ENCODE results near the gene FAAP20. TPM values are rescaled to one million over a fixed set of nuclear protein-coding genes. Genes with fewer than 3 reads are reported as not detected.
A peak's percentile ranks its signal among the peaks of the same experiment; 100 is the strongest.

The FAAP20 gene
- total and polyA plus RNA-seq, 5 experiments from 2014 or later: 39.4 to 76.6 (median 70.1) TPM

GRCh38 chr1:2229037-2229864 lies 34.7 kb upstream of the FAAP20 start:
- DNase-seq: peak in 7 of 10 donors; percentile 37 to 63 (median 54)
- Mint-ChIP-seq H3K27me3 (no peaks in the 10 kb centered on the region), H3K9me3 (no peaks in the 10 kb centered on the region), H3K4me3 (peak overlapping the region; percentile 95 to 100 (median 96)), H3K27ac (peak overlapping the region; percentile 98 to 99 (median 98)), H3K36me3 (peaks cover 0 to 8% (median 0%) of the 10 kb centered on the region in 3 donors), H3K4me1 (peaks cover 25 to 52% (median 42%) of the 10 kb centered on the region in 4 donors)
- POLR2A ChIA-PET: interaction anchor here (0.8 to 20.9 kb wide), 12 partner anchors 9 to 162 kb away, joined by 3 to 388 read pairs (median 8); partner anchors contain the start of genes FAAP20, MORN1 and RER1
- no peak for ATAC-seq

DNA sequence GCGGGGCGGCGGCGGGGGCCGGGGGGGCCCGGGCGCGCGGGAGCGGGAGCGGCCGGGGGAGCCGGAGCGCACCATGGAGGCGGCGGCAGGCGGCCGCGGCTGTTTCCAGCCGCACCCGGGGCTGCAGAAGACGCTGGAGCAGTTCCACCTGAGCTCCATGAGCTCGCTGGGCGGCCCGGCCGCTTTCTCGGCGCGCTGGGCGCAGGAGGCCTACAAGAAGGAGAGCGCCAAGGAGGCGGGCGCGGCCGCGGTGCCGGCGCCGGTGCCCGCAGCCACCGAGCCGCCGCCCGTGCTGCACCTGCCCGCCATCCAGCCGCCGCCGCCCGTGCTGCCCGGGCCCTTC lies 34.1 kb upstream of the FAAP20 start:
- H3K27me3 Mint-ChIP-seq: no peaks in the 10 kb centered on the region
- peaks cover 26 to 49% (median 36%) of the 10 kb centered on the region in 4 donors for H3K4me1 Mint-ChIP-seq
- H3K27ac Mint-ChIP-seq: peak overlapping the region; percentile 95 to 99 (median 98)
- peak overlapping the region; percentile 95 to 100 (median 96) for H3K4me3 Mint-ChIP-seq
- POLR2A ChIA-PET: interaction anchor here (0.9 to 20.9 kb wide), 11 partner anchors 10 to 163 kb away, joined by 3 to 388 read pairs (median 8); partner anchors contain the start of genes FAAP20, MORN1 and RER1
- no peaks in the 10 kb centered on the region for H3K9me3 Mint-ChIP-seq
- peaks cover 0 to 8% (median 0%) of the 10 kb centered on the region in 3 donors for H3K36me3 Mint-ChIP-seq
- DNase-seq (peak in 2 of 10 donors; percentile 34 to 43), ATAC-seq (no peak)

DNA sequence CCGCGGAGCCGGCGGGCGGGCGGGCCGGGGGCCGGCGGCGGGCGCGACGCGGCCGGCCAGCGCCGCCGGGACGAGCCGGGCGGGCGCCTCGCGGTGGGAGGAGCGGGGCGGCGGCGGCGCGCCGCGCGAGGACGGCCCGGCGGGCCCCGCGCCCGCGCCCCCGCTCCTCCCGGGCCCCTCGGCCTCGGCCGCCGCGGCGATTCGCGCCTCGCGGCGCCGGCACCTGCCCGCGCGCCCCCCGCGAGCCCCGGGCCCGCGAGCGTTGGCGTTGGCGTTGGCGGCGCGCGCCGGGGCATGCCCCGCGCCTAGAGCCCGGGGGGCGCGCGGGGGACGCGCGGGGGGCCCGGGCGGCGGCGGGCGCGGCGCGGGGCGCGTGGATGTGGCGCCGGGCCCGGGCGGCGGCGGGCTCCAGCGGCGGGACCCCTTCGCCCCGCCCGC lies 33.6 kb upstream of the FAAP20 start, which contains the start of gene SKI:
Gene SKI (plus strand): TSS at position 163 of the 438 bp plus-strand sequence. CDS start 448 bp downstream, outside the sequence.
- Mint-ChIP-seq H3K4me3 (peak within 1 kb of the TSS; percentile 95 to 100 (median 96)), H3K36me3 (peaks cover 0 to 8% (median 0%) of the 10 kb centered on the region in 3 donors), H3K9me3 (no peaks in the 10 kb centered on the region), H3K4me1 (peaks cover 26 to 44% (median 31%) of the 10 kb centered on the region in 4 donors), H3K27me3 (no peaks in the 10 kb centered on the region), H3K27ac (peak within 1 kb of the TSS; percentile 95 to 99 (median 98))
- ATAC-seq (no peak), DNase-seq (peak in 1 of 10 donors; percentile 20)
- POLR2A ChIA-PET: interaction anchor here (0.5 to 20.9 kb wide), 8 partner anchors 10 to 444 kb away, joined by 5 to 388 read pairs (median 58); partner anchors contain the start of genes FAAP20, MORN1 and RER1

- Mint-ChIP-seq H3K4me1 (peaks cover 22 to 39% (median 25%) of the 10 kb centered on the region in 4 donors), H3K9me3 (no peaks in the 10 kb centered on the region), H3K36me3 (peaks cover 0 to 8% (median 0%) of the 10 kb centered on the region in 3 donors), H3K27me3 (no peaks in the 10 kb centered on the region), H3K27ac (peak overlapping the region in 5 of 10 donors; percentile 33 to 92 (median 62)), H3K4me3 (peak overlapping the region in 9 of 10 donors; percentile 30 to 88 (median 61))
- POLR2A ChIA-PET: interaction anchor here (0.5 to 20.9 kb wide), 13 partner anchors 10 to 725 kb away, joined by 3 to 388 read pairs (median 5); partner anchors contain the start of genes FAAP20, MORN1 and RER1
- ATAC-seq (peak; percentile 75), DNase-seq (peak; percentile 90 to 96 (median 94))
Measured at GRCh38 chr1:2227346-2228156, 33.0 kb upstream of the FAAP20 start.

DNA sequence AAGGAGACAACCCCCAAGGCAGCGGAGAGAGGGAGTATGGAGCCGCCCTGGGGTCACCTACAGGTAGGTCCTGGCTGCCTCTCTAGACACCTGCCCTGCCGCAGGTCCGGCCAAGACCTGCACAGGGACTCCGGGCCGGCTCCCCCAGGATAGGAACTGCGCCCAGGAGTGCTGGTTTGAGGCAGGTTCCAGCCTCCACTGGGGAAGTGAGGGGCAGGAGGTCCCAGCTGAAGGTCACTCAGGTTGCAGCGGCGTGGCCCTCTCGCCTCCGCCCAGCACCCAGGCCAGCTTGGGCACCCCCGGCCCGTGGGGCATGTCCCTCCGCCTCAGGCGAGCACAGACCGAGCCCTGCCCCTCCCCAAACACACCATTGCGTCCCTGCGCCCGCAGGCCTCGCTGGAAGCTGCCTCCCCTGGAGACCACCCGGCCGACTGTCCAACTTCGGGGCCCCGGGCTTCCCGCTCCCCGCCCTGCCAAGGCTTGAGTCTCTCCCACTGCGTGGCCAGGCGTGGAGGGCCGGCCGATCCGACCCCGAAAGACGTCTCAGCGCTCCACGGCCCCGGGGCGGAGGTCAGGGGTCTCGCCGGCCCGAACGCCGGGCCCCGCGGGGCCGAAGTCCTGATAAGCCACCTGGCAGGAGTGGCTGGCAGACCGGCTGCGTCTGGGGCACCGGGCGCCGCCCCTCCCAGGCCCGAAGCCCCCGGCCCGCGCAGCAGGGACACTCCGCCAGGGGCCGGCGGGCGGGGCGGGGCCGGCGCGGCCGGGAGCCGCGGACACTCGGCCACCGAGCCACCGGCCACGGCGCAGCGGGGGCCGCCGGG lies 32.2 kb upstream of the FAAP20 start:
- peak in 1 of 10 donors; percentile 11 for DNase-seq
- H3K27ac Mint-ChIP-seq: peak overlapping the region; percentile 54 to 96 (median 88)
- ATAC-seq: no peak
- peak overlapping the region; percentile 19 to 89 (median 83) for H3K4me3 Mint-ChIP-seq
- POLR2A ChIA-PET: interaction anchor here (0.9 to 20.9 kb wide), 8 partner anchors 11 to 94 kb away, joined by 3 to 388 read pairs (median 34); partner anchors contain the start of gene FAAP20
- no peaks in the 10 kb centered on the region for H3K9me3 Mint-ChIP-seq
- peaks cover 0 to 6% (median 0%) of the 10 kb centered on the region in 3 donors for H3K36me3 Mint-ChIP-seq
- peaks cover 15 to 31% (median 18%) of the 10 kb centered on the region in 4 donors for H3K4me1 Mint-ChIP-seq
- H3K27me3 Mint-ChIP-seq: no peaks in the 10 kb centered on the region

DNA sequence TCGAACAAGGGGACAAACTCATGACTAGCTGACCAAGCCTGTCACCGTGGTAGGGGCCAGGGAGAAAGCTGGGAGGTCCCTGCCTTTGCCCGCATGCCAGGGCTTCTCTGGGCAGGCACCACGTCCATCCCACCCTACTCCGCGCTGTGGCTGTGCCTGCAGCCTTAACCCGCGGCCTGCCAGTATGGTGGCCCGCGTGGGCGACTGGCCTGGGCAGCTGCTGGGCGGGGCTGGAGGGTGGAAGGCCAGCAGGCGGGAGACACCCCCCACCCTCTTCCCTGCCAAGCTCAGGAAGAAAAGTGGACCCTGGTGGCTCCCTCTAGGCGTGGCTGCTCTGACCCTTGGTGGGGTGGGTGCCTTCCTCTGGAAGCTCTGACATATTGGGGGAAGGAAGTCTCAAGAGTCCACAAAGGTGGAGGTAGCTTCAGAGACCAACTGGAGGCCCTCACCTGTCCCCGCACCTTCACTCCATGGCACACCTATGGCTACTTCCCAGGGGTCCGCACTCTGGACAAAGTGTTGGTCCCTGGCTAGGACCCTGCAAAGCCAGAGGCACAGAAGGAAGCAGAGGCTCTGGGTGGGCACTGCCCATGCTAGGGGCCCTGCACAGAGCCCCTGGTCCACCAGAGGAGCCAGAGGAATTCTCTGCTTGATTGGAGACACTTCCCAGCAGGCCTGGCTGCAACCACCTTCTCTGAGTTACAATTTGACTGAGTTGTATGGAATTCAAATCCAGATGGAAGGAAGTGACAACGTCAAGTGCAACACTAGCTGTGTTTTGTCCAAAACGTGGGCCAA lies 30.3 kb upstream of the FAAP20 start:
- Mint-ChIP-seq H3K27me3 (no peaks in the 10 kb centered on the region), H3K36me3 (no peaks in the 10 kb centered on the region), H3K4me1 (peaks cover 2 to 16% (median 6%) of the 10 kb centered on the region in 4 donors), H3K4me3 (peak overlapping the region in 1 of 10 donors; percentile 38), H3K9me3 (no peaks in the 10 kb centered on the region), H3K27ac (peak overlapping the region in 4 of 10 donors; percentile 20 to 75 (median 65))
- POLR2A ChIA-PET: interaction anchor here (0.7 to 20.9 kb wide), 5 partner anchors 9 to 197 kb away, joined by 3 to 388 read pairs (median 3); partner anchors contain the start of gene FAAP20
- DNase-seq (no peak), ATAC-seq (no peak)

- no peak for DNase-seq
- Mint-ChIP-seq H3K4me3 (no peak overlapping the region), H3K27ac (peak overlapping the region in 2 of 10 donors; percentile 20 to 37)
Measured at GRCh38 chr1:2224170-2224584, 29.6 kb upstream of the FAAP20 start.

GRCh38 chr1:2221271-2221670 lies 26.7 kb upstream of the FAAP20 start:
- Mint-ChIP-seq H3K27me3 (no peaks in the 10 kb centered on the region), H3K36me3 (no peaks in the 10 kb centered on the region), H3K9me3 (peaks cover 0 to 5% (median 0%) of the 10 kb centered on the region in 9 donors), H3K27ac (peak overlapping the region in 3 of 10 donors; percentile 11 to 71 (median 61)), H3K4me1 (peaks cover 2 to 9% (median 3%) of the 10 kb centered on the region in 4 donors), H3K4me3 (no peak overlapping the region)
- DNase-seq (no peak), ATAC-seq (no peak)
- POLR2A ChIA-PET: no interaction called here

More at GRCh38 chr1:2224170-2224584, 29.6 kb upstream of the FAAP20 start:
- H3K36me3 Mint-ChIP-seq: no peaks in the 10 kb centered on the region
- H3K27me3 Mint-ChIP-seq: no peaks in the 10 kb centered on the region
- peaks cover 0 to 1% (median 0%) of the 10 kb centered on the region in 9 donors for H3K9me3 Mint-ChIP-seq
- POLR2A ChIA-PET: interaction anchor here (0.9 to 20.9 kb wide), 3 partner anchors 8 to 27 kb away, joined by 3 to 388 read pairs (median 303); partner anchors contain the start of gene FAAP20
- H3K4me1 Mint-ChIP-seq: peaks cover 2 to 13% (median 6%) of the 10 kb centered on the region in 4 donors
- ATAC-seq: no peak

GRCh38 chr1:2216767-2217058 lies 22.1 kb upstream of the FAAP20 start:
- no peak overlapping the region for H3K27ac Mint-ChIP-seq

DNA sequence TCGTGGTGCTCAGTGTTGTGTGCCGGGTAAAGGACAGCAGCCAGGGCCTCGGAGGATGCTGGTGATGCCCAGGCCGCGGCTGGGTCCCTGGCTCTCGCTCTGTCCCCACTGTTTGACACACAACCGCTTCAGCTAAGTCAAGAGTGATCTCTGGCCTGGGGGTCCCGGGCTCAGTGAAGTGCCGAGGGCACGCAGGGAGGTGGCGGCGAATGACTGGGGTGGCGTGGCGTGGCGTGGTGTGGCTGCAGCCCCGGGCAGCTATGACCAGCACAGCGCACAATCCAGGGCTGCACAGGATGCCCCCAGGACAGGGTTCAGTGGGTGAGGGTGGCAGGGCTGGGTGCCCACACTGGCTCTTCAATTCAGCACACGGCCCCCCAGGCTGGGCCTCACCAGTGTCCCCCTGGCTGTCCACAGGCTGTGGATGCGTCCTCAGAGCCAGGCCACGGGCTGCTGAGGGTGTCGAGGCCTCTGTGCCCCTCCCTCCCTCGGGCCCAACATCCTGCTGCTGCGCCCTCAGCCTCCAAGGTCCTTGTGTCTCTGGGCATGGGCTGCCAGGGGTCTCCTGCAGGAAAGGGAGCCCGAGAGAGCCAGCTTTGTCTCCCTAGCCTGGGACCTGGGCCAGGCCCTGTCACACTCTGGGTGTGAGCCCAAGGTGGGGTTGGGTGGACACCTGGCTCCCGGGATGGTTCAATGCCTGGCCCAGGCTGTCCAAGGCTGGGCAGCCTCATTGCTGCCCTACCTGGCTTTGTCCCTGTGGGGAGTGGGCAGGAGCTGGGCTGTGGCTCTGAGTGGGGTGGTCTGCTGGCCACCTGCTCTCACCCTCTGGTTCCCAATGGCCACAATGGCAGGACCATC lies 21.6 kb upstream of the FAAP20 start:
- Mint-ChIP-seq H3K4me3 (no peak overlapping the region), H3K4me1 (peaks cover 0 to 6% (median 2%) of the 10 kb centered on the region in 4 donors), H3K27ac (no peak overlapping the region), H3K36me3 (no peaks in the 10 kb centered on the region), H3K27me3 (no peaks in the 10 kb centered on the region), H3K9me3 (peaks cover 0 to 5% (median 0%) of the 10 kb centered on the region in 9 donors)
- no peak for DNase-seq
- POLR2A ChIA-PET: interaction anchor here (1.2 to 1.5 kb wide), 2 partner anchors 9 to 13 kb away, joined by 3 read pairs; no protein-coding TSS in a partner anchor
- ATAC-seq: no peak

More at GRCh38 chr1:2216767-2217058, 22.1 kb upstream of the FAAP20 start:
- Mint-ChIP-seq H3K27me3 (no peaks in the 10 kb centered on the region), H3K4me1 (peaks cover 0 to 6% (median 2%) of the 10 kb centered on the region in 4 donors), H3K9me3 (peaks cover 0 to 5% (median 0%) of the 10 kb centered on the region in 9 donors), H3K4me3 (no peak overlapping the region), H3K36me3 (no peaks in the 10 kb centered on the region)
- DNase-seq (no peak), ATAC-seq (no peak)
- POLR2A ChIA-PET: interaction anchor here (1.1 to 1.5 kb wide), 3 partner anchors 8 to 97 kb away, joined by 3 read pairs; no protein-coding TSS in a partner anchor
